B cell (primary cell): ENCODE results near the gene FKBP11. TPM values are rescaled to one million over a fixed set of nuclear protein-coding genes. Genes with fewer than 3 reads are reported as not detected.

ENCODE experiments used
- ATAC-seq: fragments of 200-7000 bp; cut with Tn5 transposase; one replicate; pipeline ENCODE4 v1.10.0; 2021; ENCODE audit warnings: low read depth, mild to moderate bottlenecking, moderate number of reproducible peaks, moderate library complexity
- CTCF ChIA-PET: fragments of 350-600 bp; sonication (Branson Sonifier 250); formaldehyde crosslinking; loops from one replicate; lab custom pipeline; 2021; ENCODE audit warnings: antibody characterized with exemption, inconsistent platforms; lab: Charles Lee
- POLR2A ChIA-PET: fragments of 350-600 bp; sonication (Branson Sonifier 250); formaldehyde crosslinking; loops from one replicate; lab custom pipeline; 2021; ENCODE audit warnings: antibody characterized with exemption; lab: Charles Lee
- DNase-seq: peaks from one replicate; pipeline ENCODE4 v3.0.0; 2013
- H2AFZ ChIP-seq: 2 replicates; pipeline ENCODE4 v1.6.1; 2012; ENCODE audit warnings: mild to moderate bottlenecking, low read depth, low read length; ENCODE audit not compliant: insufficient read depth, poor library complexity, severe bottlenecking
- H3K27ac ChIP-seq, 2 donors: 1 replicate in 1 of 2; 2 replicates in 1 of 2; pipeline ENCODE4 v1.5.1; 2012 to 2013; ENCODE audit warnings: low read length in 2 of 2, mild to moderate bottlenecking in 2 of 2, moderate library complexity in 1 of 2
- H3K27me3 ChIP-seq, 4 experiments: fragments of 200-600 bp in 1 of 4; sonication (generic) in 1 of 4; replicated peaks in 1 of 4; 1 replicate in 2 of 4; 2 replicates in 2 of 4; pipeline versions ENCODE4 v1.6.1 to v1.7.0; 2013 to 2016; ENCODE audit warnings: low read length in 3 of 4, mild to moderate bottlenecking in 2 of 4, mixed read lengths in 1 of 4, moderate library complexity in 1 of 4; ENCODE audit not compliant: insufficient read depth in 4 of 4, control insufficient read depth in 3 of 4; ENCODE audit errors: control extremely low read depth in 1 of 4
- H3K36me3 ChIP-seq, 2 experiments: replicated peaks in 1 of 2; 1 replicate in 1 of 2; 2 replicates in 1 of 2; pipeline versions ENCODE4 v1.6.1 to v1.7.1; 2013; ENCODE audit warnings: low read length in 1 of 2; ENCODE audit not compliant: insufficient read depth in 2 of 2, control insufficient read depth in 1 of 2; ENCODE audit errors: control extremely low read depth in 1 of 2, extremely low read depth in 1 of 2
- H3K4me1 ChIP-seq, 2 donors: fragments of 200-600 bp in 1 of 2; sonication (generic) in 1 of 2; 1 replicate in 1 of 2; 2 replicates in 1 of 2; pipeline versions ENCODE4 v1.5.1 to v1.6.1; 2013 to 2017; ENCODE audit warnings: low read length in 2 of 2; ENCODE audit not compliant: control insufficient read depth in 2 of 2, insufficient read depth in 2 of 2
- H3K4me2 ChIP-seq: replicated peaks from 2 replicates; pipeline ENCODE3; 2012; ENCODE audit warnings: mild to moderate bottlenecking, low read depth, low read length; ENCODE audit not compliant: poor library complexity, severe bottlenecking
- H3K4me3 ChIP-seq, 5 experiments: fragments of 200-600 bp in 1 of 5; sonication (generic) in 1 of 5; 1 replicate in 3 of 5; 2 replicates in 2 of 5; pipeline versions ENCODE4 v1.5.1 to v1.7.0; 2011 to 2016; ENCODE audit warnings: low read length in 4 of 5, mild to moderate bottlenecking in 4 of 5, low read depth in 2 of 5, control low read depth in 1 of 5, moderate library complexity in 1 of 5; ENCODE audit not compliant: insufficient read depth in 1 of 5; ENCODE audit errors: control extremely low read depth in 1 of 5, extremely low read depth in 1 of 5
- H3K79me2 ChIP-seq: fragments of 200-600 bp; sonication (generic); one replicate; pipeline ENCODE4 v1.6.0; 2016; ENCODE audit warnings: low read length; ENCODE audit not compliant: control insufficient read depth, insufficient read depth
- H3K9ac ChIP-seq: fragments of 200-600 bp; sonication (generic); 2 replicates; pipeline ENCODE4 v1.6.1; 2017; ENCODE audit warnings: mild to moderate bottlenecking, low read length, moderate library complexity
- H3K9me3 ChIP-seq, 3 donors: one replicate each; pipeline versions ENCODE4 v1.6.1 to v1.7.1; 2013; ENCODE audit warnings: low read length in 2 of 3; ENCODE audit not compliant: control insufficient read depth in 2 of 3, insufficient read depth in 1 of 3; ENCODE audit errors: control extremely low read depth in 1 of 3
- H4K20me1 ChIP-seq: 2 replicates; pipeline ENCODE4 v1.6.0; 2012; ENCODE audit warnings: mild to moderate bottlenecking, low read length; ENCODE audit not compliant: insufficient read depth, control insufficient read depth, poor library complexity, severe bottlenecking
- H3K27ac Mint-ChIP-seq: one replicate; pipeline ENCODE4 v1.8.0; 2021; ENCODE audit warnings: mixed read lengths
- H3K27me3 Mint-ChIP-seq: one replicate; pipeline ENCODE4 v1.8.0; 2021; ENCODE audit warnings: mixed read lengths
- H3K4me1 Mint-ChIP-seq: one replicate; pipeline ENCODE4 v1.8.0; 2021; ENCODE audit warnings: mixed read lengths
- H3K4me3 Mint-ChIP-seq: one replicate; pipeline ENCODE4 v1.8.0; 2021; ENCODE audit warnings: mixed read lengths
- H3K9me3 Mint-ChIP-seq: one replicate; pipeline ENCODE4 v1.8.0; 2022; ENCODE audit warnings: mixed read lengths; ENCODE audit not compliant: insufficient read depth
- CTCF ChIP-seq: fragments of 200-600 bp; IDR thresholded peaks from one replicate; pipeline ENCODE4 v1.8.0; 2022; ENCODE audit warnings: antibody characterized with exemption, mild to moderate bottlenecking
- EZH2 ChIP-seq: IDR thresholded peaks from 2 replicates; pipeline ENCODE4 v1.6.1; 2012; ENCODE audit warnings: borderline replicate concordance, low read depth, mild to moderate bottlenecking, moderate library complexity, low read length; ENCODE audit not compliant: insufficient read depth, poor library complexity, severe bottlenecking
- WGBS: methylation state at CpG from one replicate; pipeline ENCODE4 v1.1.5; 2013; ENCODE audit warnings: missing lambda C conversion rate; ENCODE audit not compliant: insufficient coverage; 5-methylcytosine and 5-hydroxymethylcytosine counted together
- intact Hi-C: fragments of 100-400 bp; cut with micrococcal nuclease; formaldehyde crosslinking; loops from one replicate; pipeline ENCODE4 v1.10.0; 2022
- polyA plus RNA-seq: library from polyadenylated mRNA; depleted of rRNA; stranded (reverse); fragments of >200 nt; gene quantifications from 2 replicates; pipeline ENCODE4 v1.2.3, GENCODE V29; 2012
- total RNA-seq, 2 donors: library from RNA; stranded (reverse); fragments of 120-200 nt in 1 of 2; gene quantifications; 1 replicate in 1 of 2; 2 replicates in 1 of 2; pipeline versions ENCODE4 v1.2.3 to v1.2.4, GENCODE V29; 2013 to 2022

The FKBP11 gene
- total and polyA plus RNA-seq, 2 donors (not counting 1 experiment from before 2014, with no cell fraction given), result 26.7 to 52.5 TPM

- Histone ChIP-seq H3K4me2 (no peak overlapping the region), H2AFZ (no peak overlapping the region), H3K36me3 (peaks cover 5 to 19% of the 10 kb centered on the region in 2 experiments), H3K4me3 (no peak overlapping the region), H3K27ac (no peak overlapping the region), H3K9ac (no peak overlapping the region), H4K20me1 (no peaks in the 10 kb centered on the region), H3K9me3 (no peaks in the 10 kb centered on the region), H3K79me2 (peaks cover 5% of the 10 kb centered on the region), H3K27me3 (no peaks in the 10 kb centered on the region), H3K4me1 (peaks cover 4 to 5% of the 10 kb centered on the region in 2 donors)
- no peaks in the 10 kb centered on the region for H3K27me3 Mint-ChIP-seq
- ATAC-seq, result no peak
- ChIA-PET CTCF (interaction anchor here (0.6 to 3.5 kb wide), 8 partner anchors 8 to 133 kb away, joined by 3 to 14 read pairs (median 4); partner anchors contain the start of gene DDX23), POLR2A (no interaction called here)
- WGBS, result 100% methylated on average over 3 of the region's 4 CpGs
- no peak for TF ChIP-seq CTCF
- TF ChIP-seq EZH2, result no peak
- intact Hi-C loops, result no loop called here
- no peak for DNase-seq
- H3K27ac Mint-ChIP-seq, result no peak overlapping the region
- no peaks in the 10 kb centered on the region for H3K9me3 Mint-ChIP-seq
- no peak overlapping the region for H3K4me3 Mint-ChIP-seq
- H3K4me1 Mint-ChIP-seq, result peaks cover 6% of the 10 kb centered on the region
Measured at GRCh38 chr12:48930475-48930874, 5.2 kb upstream of the FKBP11 start.

- H3K4me1 Mint-ChIP-seq, result peaks cover 7% of the 10 kb centered on the region
- Histone ChIP-seq H3K27me3 (no peaks in the 10 kb centered on the region), H3K27ac (no peak overlapping the region), H2AFZ (no peak overlapping the region), H3K36me3 (peaks cover 2 to 19% of the 10 kb centered on the region in 2 experiments), H3K79me2 (peaks cover 5% of the 10 kb centered on the region), H3K4me1 (peaks cover 4 to 6% of the 10 kb centered on the region in 2 donors), H3K4me3 (no peak overlapping the region), H3K9me3 (no peaks in the 10 kb centered on the region), H4K20me1 (no peaks in the 10 kb centered on the region), H3K4me2 (no peak overlapping the region), H3K9ac (no peak overlapping the region)
- no peak for DNase-seq
- H3K4me3 Mint-ChIP-seq, result no peak overlapping the region
- POLR2A ChIA-PET, result no interaction called here
- TF ChIP-seq EZH2 (no peak), CTCF (no peak)
- no peak for ATAC-seq
- intact Hi-C loops, result no loop called here
- CTCF ChIA-PET, result interaction anchor here (1.0 to 3.5 kb wide), 5 partner anchors 9 to 77 kb away, joined by 3 to 14 read pairs (median 7); partner anchors contain the start of gene DDX23
- no peaks in the 10 kb centered on the region for H3K27me3 Mint-ChIP-seq
- no peaks in the 10 kb centered on the region for H3K9me3 Mint-ChIP-seq
- no peak overlapping the region for H3K27ac Mint-ChIP-seq
- 100% methylated on average over 1 of the region's 1 CpG for WGBS
Measured at GRCh38 chr12:48929551-48929950, 4.3 kb upstream of the FKBP11 start.
